Stimulated activated CD4-positive, alpha-beta T cell treated with anti-CD3 and anti-CD28 coated beads, TNF-alpha, amount 100 ng/mL, for 24 hours (primary cell): ENCODE results near the gene ZFP36L1.
A peak's percentile ranks its signal among the peaks of the same experiment; 100 is the strongest.
"Not testable (repeated sequence)": the region's sequence is repeated elsewhere in the genome, so short reads cannot be mapped to it uniquely, and the experiment has no call there.

Experiments
- DNase-seq, 3 experiments: peaks; one replicate each; pipeline ENCODE4 v3.0.0-alpha.2; 2020; ENCODE audit warnings: low read depth in 3 of 3

Gene ZFP36L1

GRCh38 chr14:68784226-68784910 lies 8.5 kb downstream of the ZFP36L1 start:
- DNase-seq, result no peak

- no peak for DNase-seq
These were observed 9.2 kb downstream of the ZFP36L1 start for GRCh38 chr14:68783408-68784225.

DNA sequence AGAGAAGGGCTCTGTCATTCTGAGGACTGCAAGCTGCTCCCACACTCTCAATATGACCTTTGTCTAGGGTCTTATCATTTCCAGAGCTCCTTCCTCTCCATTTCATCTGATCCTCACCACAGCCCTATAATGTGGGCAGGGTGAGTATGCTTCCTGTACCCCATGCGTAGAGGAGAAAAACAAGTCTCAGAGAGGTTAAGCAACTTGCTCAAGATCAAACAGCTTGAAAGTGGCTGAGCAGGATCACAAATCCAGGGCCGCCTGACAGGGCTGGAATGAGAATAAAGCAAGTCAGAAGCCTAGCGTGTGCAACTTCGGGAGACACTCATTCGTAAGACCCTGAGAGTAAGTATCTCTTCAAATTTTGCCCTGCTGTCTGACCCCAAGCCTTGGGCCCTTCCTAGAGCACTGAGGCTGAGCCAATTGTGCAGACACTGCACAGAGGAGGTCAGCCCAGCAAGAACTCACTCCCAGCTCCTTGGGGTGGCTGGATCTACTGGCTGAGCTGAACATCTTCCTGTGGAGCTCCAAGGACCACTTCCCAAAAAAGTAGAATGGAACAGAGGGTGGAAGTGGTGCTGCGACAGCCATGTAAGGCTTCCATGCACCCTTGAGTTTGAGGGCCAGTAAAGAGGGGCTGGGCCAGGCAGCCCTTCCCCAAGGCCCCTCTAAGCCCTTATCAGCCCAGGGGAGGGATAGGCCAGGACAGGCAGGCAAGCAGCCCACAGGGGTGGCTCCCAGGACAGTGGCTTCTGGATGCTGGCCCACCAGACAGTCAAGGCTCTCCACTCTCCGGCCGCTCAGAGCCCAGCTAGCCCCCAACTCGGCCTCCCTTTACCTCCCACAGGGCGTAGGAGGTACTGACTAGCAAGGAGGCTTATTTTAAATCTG lies 10.5 kb downstream of the ZFP36L1 start:
- DNase-seq, result peak in 1 of 3 experiments; percentile 56

DNA sequence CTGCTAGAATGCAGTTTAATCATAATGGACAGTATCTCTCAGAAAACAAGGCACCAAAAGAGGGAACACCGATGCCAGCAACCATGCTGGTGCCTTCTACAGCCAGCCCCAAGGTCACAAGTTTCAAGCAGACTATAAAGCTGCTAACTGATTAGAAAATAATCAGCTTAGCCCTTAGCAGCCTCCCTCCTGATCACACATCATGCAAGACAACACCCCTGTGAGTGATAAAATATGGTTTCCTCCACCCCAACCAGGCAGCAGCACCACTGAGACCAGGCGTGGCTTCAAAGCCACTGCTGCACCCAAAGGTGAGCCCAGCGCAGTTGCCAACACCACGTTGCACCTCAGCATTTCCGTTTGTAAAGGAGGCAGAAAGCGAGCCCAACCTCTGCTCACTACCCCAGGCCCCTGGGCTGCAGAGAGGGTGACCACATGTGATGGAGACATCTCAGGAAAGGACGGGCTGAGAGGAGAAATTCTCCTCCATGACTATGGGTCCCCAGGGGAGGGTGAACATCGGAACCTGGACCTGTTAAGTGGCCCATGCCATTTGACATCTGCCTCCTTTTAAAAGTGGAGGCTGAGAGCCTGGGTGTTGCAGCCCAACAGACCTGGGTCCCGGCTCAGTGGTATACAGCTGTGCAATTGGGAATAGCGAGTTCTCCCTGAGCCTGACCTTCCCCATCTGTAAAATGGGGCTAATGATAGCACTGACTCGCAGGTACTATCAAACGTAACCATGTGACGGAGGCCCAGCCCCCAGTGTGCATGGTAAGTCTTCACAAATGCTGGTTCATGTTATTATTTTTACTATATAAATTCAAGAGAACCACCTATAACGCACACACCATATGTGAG lies 11.5 kb downstream of the ZFP36L1 start:
- no peak for DNase-seq

GRCh38 chr14:68780358-68781160 lies 12.3 kb downstream of the ZFP36L1 start:
- DNase-seq, result no peak

- DNase-seq, result no peak
These were observed 13.0 kb downstream of the ZFP36L1 start for GRCh38 chr14:68779761-68780323.

- DNase-seq, result no peak
These were observed 15.2 kb downstream of the ZFP36L1 start for GRCh38 chr14:68777644-68778043.

DNA sequence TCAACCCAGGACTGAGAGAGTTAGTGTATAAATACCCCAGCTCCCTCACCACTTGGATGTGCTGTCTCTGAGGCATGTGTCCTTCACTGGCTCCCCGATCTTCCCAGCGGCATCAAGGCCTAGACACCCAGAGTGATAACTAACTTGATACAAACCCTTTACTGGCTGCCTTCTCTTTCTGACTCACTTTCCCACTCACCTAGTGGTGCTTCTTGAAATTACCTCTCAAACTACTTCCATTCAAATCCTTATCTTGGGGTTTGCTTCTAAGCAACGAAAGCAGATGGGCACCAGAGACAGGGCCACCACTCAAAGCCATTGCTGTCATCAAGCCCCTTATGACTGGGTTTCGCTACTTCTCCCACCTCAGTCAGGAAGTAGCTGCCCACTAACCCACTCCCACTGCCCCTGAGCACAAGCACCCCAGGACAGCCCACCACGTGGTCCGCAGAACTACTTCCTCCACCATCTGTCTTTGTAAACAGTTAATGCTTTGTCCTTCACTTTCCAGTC lies 17.2 kb downstream of the ZFP36L1 start:
- DNase-seq, result no peak

DNA sequence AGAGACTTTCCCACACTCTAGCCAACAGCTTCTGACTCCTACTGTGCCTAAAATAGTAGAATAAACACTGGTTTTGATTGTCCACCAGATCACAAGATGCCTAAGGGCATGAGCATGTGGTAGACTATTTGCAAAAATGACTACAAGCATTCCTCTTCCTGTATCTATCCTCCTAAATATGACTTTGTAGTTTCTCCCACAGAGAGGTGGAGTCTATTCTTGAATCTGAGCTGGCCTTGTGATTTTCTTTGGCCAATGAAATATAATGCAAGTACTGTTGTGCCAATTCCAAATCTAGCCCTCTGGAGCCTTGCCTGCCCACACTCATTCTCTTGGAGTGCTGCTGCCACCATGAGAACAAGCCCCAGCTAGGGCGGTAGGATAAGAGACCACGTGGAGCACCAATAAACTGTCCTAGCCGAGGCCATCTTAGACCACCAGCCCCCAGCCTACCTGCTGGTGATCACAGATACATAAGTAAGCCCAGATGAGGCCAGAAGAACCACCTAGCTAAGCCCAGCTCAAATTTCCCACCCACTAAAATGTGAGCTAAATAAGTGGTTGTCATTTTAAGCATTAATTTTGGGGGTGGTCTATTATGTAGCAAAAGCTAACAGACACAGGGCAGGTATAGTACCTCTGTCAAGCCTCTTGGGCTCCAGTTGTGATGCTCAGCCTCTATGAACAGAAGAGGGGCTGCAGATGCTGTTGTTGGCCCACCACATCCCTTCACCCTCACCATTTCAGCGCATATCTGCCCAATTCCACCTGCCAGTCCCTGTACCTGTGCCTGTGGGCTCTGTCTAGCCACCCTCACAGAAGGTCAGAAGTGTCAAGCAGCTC lies 17.9 kb downstream of the ZFP36L1 start:
- DNase-seq, result no peak

GRCh38 chr14:68772761-68773381 lies 20.0 kb downstream of the ZFP36L1 start:
- no peak for DNase-seq

GRCh38 chr14:68771631-68772030 lies 21.2 kb downstream of the ZFP36L1 start:
- no peak for DNase-seq

DNA sequence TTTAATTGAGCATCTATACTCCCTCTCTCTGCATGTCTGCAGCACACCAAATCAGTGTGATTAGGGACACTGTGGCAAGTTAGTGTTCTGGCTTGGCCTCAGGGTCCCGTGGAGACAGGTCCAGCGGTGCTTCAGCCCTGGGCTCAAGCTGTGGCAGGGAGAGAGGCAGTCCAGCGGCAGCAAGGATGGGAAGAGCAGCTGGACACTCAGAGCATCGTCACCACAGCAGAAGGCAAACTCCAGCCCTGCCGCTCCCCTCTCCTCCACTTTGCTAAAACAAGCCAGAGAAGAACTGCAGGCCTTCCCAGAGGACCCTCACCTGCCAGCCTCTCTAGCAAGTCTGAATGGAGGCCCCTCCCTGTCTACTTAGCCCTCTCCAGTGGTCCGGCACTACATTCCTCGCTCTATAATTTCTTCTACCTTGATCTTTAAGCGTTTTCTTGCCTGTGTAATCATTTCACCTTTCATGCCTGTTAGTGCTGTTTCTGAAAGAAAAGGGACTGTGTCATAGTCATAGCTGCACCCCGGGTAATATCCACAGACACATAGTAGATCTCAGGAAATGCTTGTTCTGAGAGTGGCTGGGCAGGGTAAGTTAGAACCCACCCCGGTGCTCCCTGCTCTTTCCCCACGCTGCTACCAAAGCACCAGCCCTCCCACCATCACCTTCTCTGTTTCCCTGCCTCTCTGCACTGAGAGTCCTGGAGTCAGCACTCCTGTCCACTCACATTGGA lies 22.1 kb downstream of the ZFP36L1 start:
- no peak for DNase-seq

DNA sequence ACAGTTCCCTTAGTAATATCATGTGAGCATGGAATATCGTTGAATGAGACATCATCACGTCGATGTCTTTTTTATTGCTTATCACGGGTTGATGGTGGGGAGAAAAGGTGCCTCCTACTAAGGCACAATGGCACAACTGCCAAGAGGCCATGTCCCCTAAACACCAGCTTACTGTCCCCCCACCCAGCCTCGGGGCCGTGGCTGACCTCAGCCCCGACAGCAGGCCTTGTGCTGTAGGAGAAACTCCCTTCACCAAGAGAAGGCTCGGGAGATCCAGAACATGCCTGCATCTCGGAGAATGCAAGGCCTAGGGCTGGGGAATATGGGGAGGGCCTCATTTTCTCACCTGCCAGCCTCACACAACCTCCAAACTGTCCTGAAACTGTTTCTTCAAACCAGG lies 22.8 kb downstream of the ZFP36L1 start:
- DNase-seq, result no peak

- no peak for DNase-seq
These were observed 24.6 kb downstream of the ZFP36L1 start for GRCh38 chr14:68768316-68768715.

- DNase-seq, result no peak
These were observed 25.6 kb downstream of the ZFP36L1 start for GRCh38 chr14:68767248-68767645.

DNA sequence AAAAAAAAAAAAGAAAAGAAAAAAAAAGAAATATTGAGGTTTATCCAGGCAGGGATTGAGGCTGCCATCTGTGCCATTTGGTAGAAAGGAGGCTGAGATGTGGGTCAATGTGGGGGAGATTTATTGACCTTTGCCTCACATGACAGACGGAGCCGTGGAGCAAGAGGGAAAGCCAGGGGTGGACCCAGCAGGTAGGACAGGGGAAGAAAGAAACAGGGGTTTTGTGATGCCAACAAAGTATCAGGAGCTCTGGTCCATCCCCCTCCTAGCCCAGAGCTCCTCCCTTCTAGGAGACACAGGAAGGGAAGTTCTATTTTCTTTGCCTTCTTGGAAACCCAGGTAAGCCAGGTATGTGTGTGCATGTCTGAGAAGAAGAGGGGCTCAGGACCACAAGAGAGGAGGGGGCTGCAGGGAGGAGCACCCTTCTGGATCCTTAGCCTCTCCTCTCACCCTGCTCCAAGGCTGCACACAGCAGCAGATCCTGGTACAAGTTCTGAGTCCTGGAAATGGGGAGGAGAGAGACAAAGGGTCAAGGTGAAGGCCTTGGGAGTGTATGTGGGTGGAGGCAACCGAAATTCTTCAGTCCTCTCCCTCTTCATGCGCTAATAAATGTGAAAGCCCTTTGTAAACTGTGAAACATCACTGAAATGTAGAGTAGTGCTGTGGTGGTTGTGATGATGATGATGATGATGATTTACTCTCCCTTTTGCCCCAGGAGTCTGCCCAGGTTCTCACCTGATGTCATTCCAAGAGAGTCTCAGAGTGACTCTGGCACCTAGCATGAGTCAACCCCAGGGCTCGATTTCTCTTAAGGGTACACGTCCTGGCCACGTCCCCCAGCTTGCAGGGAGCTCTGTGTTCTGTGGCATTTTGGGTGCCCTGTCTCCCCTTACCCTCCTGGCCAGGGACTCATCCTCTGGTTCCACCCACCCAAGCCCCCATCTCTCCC lies 26.3 kb downstream of the ZFP36L1 start:
- no peak for DNase-seq

GRCh38 chr14:68763843-68764242 lies 29.0 kb downstream of the ZFP36L1 start:
- not testable (repeated sequence) for DNase-seq
